Activated naive CD4-positive, alpha-beta T cell (primary cell): ENCODE results near the gene TFAP2E.

Source experiments
- DNase-seq, 4 experiments: peaks; one replicate each; lab custom pipeline; 2025; lab: John Stamatoyannopoulos, UW

Gene TFAP2E

DNA sequence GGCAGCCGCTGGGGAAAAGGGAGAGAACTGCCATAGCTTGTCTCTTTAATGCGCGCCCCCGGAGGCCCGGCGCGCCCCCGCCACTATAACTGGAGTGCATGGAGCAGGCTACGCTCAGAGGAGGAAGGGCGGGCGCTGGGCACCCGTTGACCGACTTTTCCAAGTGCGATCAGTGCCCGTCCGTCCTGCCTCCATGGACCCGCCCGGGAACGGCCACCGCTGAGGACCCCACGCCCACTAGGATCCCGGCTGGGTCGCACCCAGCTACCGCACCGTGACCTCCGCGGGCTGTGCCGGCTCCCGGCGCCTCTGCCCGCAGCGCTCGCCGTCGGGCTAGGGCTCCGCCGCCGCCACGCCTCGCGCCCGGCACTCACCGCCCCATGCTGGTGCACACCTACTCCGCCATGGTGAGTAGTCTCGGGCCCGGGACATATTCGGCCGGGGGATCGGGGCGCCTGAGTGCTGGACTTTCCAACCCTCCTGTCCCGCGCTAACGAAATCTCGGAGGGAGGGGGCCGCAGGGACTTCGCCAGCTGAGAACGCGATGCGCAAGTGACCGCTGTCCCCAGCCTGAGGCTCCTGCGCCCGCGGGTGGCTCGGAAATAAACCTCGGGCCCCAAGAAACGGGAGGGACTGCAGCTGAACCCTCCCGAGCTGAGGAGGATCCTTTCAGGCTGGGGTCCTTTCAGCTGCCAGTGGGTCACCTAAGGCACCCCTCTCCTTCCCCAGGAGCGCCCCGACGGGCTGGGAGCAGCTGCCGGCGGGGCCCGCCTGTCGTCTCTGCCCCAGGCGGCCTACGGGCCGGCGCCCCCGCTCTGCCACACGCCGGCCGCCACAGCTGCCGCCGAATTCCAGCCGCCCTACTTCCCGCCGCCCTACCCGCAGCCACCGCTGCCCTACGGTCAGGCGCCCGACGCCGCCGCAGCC, at the start of gene TFAP2E:
Gene TFAP2E, plus strand, starts transcription at position 117 of the 927 bp plus-strand sequence. Its CDS starts 264 bp downstream, at position 381.
- peak in 1 of 4 experiments; percentile 14 for DNase-seq

DNA sequence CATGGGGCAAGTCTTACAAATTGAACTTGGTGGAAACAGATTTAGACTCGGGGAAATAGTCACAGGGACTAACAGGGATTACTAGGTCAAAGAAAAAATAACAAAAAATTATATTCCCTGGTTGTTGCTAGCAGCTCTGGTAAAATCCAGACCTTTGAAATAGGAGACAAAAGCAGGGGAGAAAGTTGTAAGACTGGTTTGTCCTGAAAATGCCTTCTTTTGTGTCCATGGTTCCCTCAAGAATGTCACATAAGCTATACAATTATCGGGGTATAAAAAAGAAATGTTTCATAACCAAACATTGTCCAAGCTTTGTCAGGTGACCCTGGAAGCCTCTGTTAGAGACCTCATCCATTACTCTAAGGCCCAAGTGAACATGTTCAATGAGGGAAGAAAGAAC, 49.0 kb upstream of the TFAP2E start:
- DNase-seq = no peak

DNA sequence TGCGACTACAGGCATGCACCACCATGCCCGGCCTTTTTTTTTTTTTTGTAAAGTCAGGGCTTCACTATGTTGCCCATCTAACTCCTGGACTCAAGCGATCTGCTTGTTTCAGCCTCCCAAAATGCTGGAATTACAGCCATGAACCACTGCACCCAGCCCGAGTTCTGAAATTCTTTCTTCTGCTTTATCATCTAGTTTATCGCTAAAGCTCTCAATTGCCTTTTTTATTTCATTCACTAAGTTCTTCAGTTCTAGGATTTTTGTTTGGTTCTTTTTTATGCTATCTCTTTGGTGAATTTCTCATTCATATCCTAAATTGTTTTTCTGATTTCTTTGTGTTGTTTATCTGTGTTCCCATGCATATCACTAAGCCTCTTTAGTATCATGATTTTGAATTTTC, 42.9 kb upstream of the TFAP2E start:
- no peak for DNase-seq

DNA sequence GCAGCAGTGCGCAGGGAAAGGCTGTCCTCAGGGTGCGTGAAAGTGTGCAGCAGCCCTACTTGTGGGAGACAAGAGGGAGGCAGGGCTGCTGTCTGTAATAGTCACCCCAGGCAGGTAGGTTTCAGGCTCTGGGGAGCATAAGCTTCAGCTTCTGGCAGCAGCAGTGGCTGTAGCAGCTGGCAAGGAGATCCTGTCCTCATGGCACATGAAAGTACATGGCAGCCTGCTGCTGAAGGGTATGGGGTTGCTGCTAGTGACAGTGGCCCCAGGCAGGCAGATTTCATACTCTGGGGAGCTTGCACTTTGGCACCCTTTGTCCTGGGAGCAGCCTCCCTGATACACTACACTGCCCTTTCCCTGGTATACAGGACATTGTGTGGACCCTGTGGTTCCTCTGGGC, 42.2 kb upstream of the TFAP2E start:
- DNase-seq = no peak

DNA sequence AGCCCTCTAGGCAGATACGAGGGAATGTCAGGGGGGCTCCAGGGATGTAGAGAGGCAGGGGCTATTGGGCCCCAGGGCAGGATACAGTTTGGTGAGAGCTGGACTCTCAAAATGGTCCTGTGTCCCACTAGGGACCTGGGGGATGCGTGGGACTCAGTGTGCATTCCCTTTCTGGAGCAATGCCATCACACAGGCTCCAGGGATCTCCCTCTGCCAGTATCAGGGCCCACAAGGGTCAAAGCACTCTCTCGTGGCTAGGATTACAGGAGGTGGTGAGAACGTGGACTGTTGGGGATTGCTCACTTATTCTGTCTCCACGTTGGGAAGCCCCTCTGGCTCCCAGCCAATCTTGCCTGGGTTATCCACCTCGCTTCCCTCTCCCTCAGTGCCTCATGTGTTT, 41.7 kb upstream of the TFAP2E start:
- no peak for DNase-seq

DNA sequence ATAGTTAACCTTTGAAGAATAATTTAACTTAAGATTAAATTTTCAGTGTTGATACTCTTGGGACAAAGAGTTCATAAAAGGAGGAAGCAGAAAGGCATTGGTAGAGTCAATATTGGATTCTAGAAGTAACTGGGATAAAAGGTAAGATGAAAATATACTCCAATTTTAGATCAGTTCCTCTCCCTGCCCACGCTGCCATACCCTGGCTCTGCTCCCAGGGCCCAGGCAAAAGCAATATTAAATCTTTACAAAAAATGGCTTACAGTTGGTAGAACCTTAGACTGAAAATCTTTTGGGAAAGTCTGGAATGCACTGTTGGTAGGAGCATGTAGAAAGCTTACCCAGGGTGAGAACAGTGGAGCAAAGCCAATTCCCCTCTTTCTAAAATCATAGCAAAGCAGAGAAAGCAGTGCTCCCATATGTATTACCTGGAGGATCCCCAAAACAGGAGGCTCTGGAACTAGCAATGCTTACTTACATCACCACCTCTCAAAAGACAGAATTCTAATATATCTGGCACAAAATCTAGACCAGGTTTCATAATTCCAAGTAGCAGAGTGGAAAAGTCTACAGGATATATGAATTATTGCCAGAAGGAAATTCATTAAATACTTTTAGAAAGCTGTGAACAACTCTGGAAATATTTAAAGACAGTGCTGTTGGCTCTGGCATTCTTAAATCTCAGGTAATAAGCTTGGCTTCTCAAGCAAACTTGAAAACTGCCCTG, 40.5 kb upstream of the TFAP2E start:
- no peak for DNase-seq

DNA sequence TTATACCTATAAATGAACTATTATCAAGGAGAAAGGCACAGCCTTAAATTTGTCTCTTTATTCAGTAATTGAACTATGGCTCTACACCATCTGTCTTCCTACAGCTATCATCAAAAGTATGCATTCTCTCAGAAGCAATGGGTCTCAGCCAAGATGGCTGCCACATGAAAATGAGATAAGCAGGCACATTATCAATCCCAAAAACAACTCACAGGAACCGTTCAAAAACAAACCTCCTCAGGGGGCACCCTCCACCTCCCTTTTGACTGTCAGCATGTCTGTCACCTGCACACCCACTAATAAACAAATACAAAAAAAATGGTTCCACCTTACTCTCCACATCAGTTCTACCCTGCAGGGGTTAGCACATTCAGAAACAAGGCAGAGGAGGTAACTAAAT, 39.5 kb upstream of the TFAP2E start:
- no peak for DNase-seq

DNA sequence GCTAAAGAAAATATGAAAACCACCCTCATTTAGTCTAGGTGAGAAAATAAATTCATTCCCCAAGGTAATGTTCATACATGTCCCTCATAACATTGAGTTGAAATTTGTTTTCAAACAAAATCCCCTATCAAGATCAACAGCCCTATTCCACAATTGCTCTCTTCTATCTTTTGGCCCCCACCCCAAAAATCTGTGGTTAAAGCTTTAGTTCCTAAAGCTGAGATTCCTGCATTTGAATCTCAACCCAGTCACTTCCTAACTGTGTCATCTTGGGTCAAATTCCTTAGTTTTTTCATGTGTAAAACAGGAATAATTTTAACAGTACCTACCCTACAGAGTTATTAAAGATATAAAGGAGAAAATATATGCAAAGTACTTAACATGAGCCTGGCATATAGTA, 37.9 kb upstream of the TFAP2E start:
- DNase-seq = no peak

DNA sequence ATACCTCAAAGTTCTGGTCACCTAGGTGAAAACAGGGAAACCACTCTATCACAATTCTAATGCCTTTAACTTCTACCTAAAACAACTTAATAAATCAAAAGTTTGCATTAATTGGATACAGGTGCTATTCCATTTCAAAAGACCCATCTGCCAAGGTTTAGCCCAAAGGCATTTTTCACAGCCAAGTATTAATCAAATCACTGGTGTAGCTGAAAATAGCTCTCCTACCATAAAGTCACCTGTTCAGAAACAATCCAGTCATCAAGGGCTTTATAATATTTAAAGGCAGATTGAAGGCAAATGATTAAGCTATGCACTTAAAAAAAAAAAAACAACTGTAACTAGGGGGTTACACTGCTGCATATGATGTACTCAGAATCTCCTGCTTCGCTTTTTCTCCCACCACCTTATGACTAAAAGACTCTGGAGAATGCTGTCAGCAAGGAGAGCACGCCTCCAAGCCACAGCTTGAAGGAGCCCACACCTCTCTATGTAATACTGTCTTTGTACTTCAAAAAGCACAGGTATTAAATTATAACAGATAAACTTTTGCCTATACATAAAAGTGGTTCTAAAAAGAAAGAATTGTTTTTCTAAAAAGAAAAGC, 36.5 kb upstream of the TFAP2E start:
- DNase-seq = no peak

DNA sequence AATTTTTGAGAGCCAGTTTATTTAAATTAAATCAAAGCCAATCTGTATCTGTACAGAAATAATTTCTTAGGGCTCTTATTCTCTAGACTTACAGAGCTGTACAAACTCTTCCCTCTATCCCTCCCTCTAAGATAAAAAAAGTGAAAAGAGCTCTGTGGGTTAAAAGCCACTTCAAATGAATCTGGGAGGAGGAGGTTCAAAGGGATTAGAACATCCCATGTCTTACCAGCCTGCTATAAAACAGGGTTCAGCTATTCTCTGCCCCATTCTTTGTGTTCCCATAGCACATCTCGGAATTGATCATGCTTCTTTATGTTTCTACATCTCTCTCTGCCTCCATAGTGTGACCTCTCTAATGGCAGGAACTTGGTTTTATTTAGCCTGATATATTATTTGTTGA, 35.3 kb upstream of the TFAP2E start:
- no peak for DNase-seq

DNA sequence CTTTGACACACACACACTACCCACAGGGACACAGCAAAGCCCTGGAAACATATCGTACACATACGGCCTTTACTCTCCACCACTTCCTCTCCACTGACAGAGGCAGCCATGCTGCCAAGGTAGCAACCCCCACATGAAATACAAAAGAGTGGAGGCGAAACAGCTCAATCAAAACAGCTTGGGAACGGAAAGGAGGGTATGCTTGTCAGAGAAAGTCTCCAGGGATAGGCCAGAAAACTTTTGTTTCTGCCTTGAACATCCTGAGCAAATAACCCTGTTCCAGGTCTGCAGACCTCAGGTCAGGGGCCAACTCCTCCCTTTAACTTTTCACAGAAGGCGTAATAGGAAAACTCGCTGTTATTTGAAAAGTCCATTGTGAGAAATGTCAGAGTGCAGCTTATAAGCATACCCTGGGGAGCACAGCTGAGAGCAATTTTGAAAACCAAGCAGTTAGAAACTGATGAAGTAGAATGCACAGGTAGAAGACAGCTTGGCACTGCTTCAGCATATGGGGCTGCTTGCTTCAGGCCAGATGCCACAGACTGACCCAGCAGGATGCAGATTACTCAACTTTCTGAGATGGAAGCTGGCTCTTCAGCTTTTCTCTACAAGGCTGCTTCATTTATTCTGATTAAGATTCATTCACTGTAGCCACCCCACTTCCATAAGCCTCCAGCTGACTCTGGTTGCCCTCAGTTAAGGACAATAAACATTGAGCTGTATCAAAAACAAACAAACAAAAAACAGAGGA, 33.9 kb upstream of the TFAP2E start:
- peak in 1 of 4 experiments; percentile 26 for DNase-seq

DNA sequence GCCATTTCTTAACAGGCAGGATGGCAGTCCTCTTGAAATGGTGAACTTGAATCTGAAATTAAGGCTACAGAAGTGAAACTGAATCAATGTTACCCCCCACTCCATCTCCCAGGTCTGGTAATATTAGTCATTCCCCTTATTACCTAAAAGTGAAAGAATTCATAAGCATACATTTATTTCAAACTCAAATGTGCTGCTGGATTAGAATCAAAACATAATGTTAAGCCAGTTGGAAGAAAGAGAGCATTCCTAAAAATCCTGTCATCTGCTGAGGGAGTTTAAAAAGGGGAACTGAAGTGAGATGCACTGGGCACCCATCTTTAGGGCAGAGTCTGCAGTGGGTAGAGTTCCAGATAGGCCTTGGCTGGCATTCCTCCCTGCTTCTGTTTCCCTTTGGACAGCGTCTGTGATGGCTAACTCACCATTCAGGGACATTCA, 33.3 kb upstream of the TFAP2E start:
- DNase-seq = no peak

DNA sequence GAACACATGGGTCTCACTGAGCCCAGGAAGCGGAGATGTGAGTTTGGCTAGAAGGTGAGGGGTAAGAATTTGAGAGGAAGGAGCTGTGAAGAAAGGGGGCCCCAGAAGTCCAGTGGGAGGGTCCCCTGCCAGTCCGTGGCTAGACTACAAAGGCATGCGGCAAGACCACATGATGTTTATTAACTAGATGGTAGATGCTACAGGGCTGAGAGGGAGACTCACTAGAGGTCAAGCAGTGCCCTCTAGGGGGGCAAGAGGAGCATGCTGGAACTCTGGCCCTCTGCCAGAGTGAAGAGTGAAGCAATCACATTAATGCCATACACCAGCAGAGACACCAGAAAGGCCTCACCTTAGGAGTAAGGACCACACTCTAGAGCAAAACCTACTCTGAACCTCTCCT, 28.1 kb upstream of the TFAP2E start:
- peak in 2 of 4 experiments; percentile 23 for DNase-seq

DNA sequence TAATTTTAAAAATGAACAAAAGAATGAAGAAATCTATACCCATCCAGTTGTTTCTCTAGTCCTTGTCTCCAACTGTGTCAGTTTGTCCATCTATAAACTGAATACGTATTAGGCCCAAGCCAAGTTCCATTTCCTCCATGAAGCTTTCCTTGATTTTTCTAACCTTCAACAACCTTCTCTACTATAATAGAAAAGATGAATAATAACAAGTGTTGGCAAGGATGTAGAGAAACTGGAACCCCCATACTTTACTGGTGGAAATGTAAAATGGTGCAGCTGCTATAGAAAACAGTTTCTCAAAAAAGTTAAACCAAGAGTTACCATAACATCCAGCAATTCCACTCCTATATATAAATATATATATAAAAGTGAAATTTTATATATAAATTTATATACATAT, 26.5 kb upstream of the TFAP2E start:
- DNase-seq = no peak

DNA sequence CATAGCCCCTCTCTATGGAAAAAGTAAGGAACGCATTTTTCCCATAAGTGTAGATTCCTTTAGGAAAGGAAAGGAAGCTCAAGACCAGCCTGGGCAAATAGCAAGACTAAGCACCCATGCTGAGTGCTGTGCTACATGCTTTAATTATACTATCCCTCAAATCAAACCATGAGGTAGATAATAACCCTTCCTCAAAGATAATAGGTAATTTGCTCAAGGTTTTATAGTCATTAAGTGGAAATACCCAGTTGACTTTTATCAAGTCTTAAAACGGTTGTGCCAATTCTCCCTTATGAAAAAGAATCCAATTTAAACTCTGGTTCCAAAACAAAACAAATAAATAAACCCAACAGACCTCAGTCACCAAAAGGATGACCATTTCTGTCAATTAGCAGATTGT, 19.3 kb upstream of the TFAP2E start:
- DNase-seq = no peak

DNA sequence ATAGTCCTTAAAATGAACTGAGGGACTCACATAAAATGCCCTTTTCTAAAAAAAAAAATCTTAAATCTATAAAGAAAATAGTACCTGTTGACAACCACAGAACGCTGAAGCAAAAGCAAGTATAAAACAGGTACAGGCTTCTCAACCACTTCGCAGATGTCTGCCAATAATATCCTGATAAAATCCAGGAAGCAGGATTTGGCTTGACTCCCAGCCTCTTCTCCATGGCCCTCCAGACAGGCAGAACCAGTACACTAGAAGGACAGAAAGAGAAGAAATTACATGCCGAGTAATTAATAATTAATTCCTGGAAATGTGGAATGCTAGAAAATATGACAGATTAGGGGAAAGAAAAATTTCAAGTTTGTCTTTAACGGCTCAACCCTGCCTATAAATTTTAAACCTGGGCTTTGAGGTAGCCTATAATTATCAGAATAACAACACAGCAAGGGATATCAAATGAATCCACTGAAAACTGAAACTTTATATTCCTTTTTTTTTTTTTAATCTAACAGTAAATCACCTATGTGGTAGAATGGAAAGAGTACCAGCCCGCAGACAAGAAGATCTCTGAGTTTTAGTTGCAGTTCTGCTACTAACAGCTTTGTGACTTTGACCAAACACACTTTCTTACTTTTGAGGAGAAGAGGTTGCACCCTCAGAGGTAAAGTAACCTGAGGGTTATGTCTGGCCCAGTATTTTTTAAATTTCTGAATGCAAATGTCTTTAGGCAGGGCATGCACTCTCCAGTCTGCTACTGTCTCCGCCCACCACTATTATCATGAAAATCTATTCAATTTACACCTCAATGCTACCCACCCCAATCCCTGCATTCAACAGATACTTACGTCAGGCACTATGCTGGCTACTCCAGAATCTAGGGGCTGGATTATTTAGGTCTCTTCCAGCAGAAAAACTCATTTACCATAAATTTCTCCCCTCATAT, 18.6 kb upstream of the TFAP2E start:
- DNase-seq = no peak

DNA sequence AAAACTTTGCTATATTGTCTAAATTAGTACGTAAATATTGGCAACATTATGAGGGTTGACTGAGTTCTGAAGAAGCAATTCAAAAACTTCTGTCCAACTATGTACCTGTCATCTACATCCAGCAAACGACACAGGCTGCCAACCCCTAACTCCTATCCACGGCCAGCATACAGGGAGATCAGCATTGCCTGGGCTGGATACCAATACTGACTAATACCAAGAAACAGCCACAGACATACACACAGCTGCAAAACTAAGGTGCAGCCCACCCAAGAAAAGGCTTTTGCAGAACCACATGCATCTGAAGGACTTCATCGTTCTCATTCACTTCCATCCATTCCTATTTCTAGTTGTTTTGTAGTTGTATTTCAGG, 17.9 kb upstream of the TFAP2E start:
- DNase-seq = no peak

DNA sequence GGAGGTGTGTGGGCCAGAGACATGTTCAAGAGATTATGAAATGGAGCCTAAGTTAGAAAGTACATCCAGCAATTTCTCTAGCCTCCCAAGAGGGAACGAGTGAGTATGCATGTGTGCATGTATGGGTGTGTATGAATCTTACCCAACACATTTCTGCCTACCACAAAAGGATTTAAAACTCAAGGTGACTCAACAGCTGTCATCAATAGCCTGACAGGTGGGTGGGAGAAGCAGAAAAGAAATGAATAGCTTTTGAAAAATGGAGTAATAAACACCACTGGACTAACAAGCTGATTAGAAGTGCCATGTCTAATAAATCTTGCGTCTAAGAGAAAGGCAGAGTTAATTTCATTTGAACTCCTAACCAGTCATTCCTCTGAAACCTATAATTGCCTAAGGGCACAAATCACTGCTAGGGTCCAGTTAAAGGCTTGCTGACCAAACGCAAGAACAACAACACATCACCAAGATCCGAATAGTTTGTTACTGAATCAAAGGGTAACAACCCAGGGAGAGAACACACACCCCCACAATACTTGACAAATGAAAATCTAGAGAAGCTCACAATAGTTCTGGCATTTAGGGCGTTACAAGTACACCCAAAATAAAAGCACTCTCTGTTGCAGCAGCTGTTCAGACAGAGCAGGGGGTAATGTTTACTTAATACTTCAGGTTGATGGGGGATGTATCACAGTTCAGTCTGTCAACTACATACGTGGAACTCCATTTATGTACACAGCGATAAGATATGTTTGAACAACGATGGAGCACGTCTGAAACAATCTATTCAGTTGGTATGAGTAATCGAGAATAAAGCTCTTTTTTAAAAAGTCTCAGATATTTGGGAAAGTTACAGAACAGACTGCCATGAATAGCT, 17.3 kb upstream of the TFAP2E start:
- DNase-seq = no peak

DNA sequence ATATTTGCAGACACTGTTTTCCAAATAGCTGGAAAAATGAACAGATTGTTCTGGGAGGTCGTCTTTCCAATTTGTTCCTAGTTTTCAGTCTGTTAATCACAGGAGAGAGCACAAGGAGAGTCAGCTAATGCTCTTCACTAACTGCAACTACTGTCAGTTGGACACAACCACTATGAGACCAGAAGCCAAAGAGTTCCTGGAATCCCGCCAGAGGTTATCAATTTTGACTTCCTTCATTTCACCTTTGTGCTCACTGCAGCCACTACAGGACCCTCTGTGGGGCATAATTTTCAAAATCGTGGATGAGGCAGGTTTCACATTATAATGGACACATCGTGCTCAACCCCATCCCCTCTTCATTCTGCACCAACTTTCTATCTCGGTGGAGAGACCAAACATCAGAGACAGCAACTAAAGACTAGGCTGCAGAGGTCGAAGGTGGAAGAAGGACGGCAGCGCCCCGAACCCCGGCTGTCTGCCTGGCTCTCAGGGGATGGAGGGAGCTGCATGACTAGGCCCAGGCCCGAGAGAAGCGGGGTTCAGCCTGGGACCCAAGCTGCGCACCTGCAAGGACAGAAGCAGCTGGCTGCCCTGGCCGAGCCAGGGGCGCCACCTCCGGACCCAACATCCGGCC, 16.5 kb upstream of the TFAP2E start:
- DNase-seq = no peak
